Urothelium cell line (cell line): ENCODE measurements around the gene ANO10.
"Not testable (repeated sequence)": the region's sequence is repeated elsewhere in the genome, so short reads cannot be mapped to it uniquely, and the experiment has no call there.

Source experiments
- DNase-seq: peaks from one replicate; pipeline ENCODE4 v3.0.0; 2011; ENCODE audit warnings: low spot score, mixed read lengths
- FAIRE-seq: peaks from 2 replicates; lab custom pipeline; 2011; peaks lifted over from hg19 to GRCh38; lab: Jason Lieb, UNC

ANO10 gene

GRCh38 chr3:43525941-43526607 is 95.7 kb downstream of the ANO10 start:
- DNase-seq (no peak), FAIRE-seq (no peak)

GRCh38 chr3:43525386-43525785 is 96.4 kb downstream of the ANO10 start:
- no peak for DNase-seq
- no peak for FAIRE-seq

- FAIRE-seq (no peak), DNase-seq (no peak)
Observed at GRCh38 chr3:43523454-43524053, 98.3 kb downstream of the ANO10 start.

GRCh38 chr3:43522727-43523362 is 99.0 kb downstream of the ANO10 start:
- FAIRE-seq (no peak), DNase-seq (no peak)

- DNase-seq (no peak), FAIRE-seq (no peak)
Observed at GRCh38 chr3:43521941-43522340, 99.9 kb downstream of the ANO10 start.

- DNase-seq, FAIRE-seq: not testable (repeated sequence)
Observed at GRCh38 chr3:43518515-43518914, 103.3 kb downstream of the ANO10 start.

- FAIRE-seq (no peak), DNase-seq (no peak)
Observed at GRCh38 chr3:43515970-43516635, 105.7 kb downstream of the ANO10 start.

GRCh38 chr3:43515208-43515917 is 106.4 kb downstream of the ANO10 start:
- FAIRE-seq (no peak), DNase-seq (no peak)

- FAIRE-seq: no peak
Observed at GRCh38 chr3:43512754-43513404, 108.9 kb downstream of the ANO10 start.

GRCh38 chr3:43506644-43507043 is 115.2 kb downstream of the ANO10 start:
- FAIRE-seq (no peak), DNase-seq (no peak)

More at GRCh38 chr3:43512754-43513404, 108.9 kb downstream of the ANO10 start:
- DNase-seq: no peak

- DNase-seq: no peak
- FAIRE-seq: no peak
Observed at GRCh38 chr3:43505351-43505750, 116.5 kb downstream of the ANO10 start.

- FAIRE-seq: no peak
- DNase-seq: no peak
Observed at GRCh38 chr3:43503067-43503728, 118.6 kb downstream of the ANO10 start.

- DNase-seq: no peak
- no peak for FAIRE-seq
Observed at GRCh38 chr3:43499256-43499655, 122.6 kb downstream of the ANO10 start.

GRCh38 chr3:43497905-43498365 is 123.9 kb downstream of the ANO10 start:
- DNase-seq: no peak
- FAIRE-seq: no peak

- DNase-seq (no peak), FAIRE-seq (no peak)
Observed at GRCh38 chr3:43497422-43497821, 124.4 kb downstream of the ANO10 start.

GRCh38 chr3:43496740-43497375 is 125.0 kb downstream of the ANO10 start:
- FAIRE-seq: no peak
- no peak for DNase-seq

- peak; percentile 46 for FAIRE-seq
- not testable (repeated sequence) for DNase-seq
Observed at GRCh38 chr3:43492932-43493331, 128.9 kb downstream of the ANO10 start.

GRCh38 chr3:43491807-43492206 is 130.0 kb downstream of the ANO10 start:
- not testable (repeated sequence) for DNase-seq, FAIRE-seq

- FAIRE-seq (no peak), DNase-seq (no peak)
Observed at GRCh38 chr3:43490640-43491185, 131.1 kb downstream of the ANO10 start.
